GM20000 (cell line): ENCODE data around the gene PLP2.
A peak's percentile ranks its signal among the peaks of the same experiment; 100 is the strongest.
"Not testable (repeated sequence)": the region's sequence is repeated elsewhere in the genome, so short reads cannot be mapped to it uniquely, and the experiment has no call there.

Source experiments
- DNase-seq: peaks from one replicate; pipeline ENCODE4 v3.0.0; 2012; ENCODE audit warnings: low spot score
- TF ChIP-seq, protein P1 (sequence below): IDR thresholded peaks from 2 replicates; pipeline ENCODE4 v1.5.1; 2012; ENCODE audit warnings: mild to moderate bottlenecking, control low read depth; ENCODE audit errors: extremely low read depth, missing control alignments

PLP2 gene

DNA sequence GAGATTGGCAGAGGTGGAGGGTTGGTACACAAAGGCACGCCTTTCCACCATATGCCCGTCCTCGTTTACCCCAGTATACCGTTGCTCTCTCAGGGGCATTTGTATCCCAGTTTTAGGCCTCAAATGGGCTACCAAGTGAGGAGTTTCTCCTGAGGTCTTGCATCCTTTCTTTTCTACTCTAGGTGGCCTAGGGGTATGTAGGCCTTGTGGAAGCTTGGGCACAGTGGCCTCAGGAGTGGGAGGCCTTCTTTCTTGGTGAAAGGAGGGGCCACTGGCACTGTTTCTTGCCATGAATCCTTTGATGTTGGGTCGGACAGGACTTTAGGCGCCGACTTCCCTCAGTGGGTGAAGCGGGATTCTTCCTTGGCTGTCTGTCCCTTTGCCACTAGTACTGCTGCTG is 24.4 kb upstream of the PLP2 start:
- TF ChIP-seq, protein P1, sequence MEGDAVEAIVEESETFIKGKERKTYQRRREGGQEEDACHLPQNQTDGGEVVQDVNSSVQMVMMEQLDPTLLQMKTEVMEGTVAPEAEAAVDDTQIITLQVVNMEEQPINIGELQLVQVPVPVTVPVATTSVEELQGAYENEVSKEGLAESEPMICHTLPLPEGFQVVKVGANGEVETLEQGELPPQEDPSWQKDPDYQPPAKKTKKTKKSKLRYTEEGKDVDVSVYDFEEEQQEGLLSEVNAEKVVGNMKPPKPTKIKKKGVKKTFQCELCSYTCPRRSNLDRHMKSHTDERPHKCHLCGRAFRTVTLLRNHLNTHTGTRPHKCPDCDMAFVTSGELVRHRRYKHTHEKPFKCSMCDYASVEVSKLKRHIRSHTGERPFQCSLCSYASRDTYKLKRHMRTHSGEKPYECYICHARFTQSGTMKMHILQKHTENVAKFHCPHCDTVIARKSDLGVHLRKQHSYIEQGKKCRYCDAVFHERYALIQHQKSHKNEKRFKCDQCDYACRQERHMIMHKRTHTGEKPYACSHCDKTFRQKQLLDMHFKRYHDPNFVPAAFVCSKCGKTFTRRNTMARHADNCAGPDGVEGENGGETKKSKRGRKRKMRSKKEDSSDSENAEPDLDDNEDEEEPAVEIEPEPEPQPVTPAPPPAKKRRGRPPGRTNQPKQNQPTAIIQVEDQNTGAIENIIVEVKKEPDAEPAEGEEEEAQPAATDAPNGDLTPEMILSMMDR, result no peak
- no peak for DNase-seq

DNA sequence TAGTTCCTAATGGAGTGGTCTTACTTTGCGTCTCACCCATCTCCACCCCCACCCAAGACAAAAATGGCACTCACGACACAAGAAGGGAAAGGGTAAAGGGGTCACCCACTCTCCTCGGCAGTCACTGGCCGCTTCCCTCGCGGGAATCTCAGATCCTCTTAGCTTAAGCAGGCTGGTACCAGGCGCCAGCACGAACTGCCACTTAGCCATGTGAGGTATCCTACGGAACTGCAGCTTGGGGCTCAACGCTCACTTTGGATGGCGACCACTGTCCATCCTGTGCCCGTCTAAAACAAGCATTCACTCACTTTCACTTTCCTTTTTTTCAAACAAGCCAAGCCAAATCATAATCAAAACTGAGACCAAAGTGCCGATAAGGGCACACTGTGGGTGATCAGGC is 23.8 kb upstream of the PLP2 start:
- DNase-seq, result no peak
- TF ChIP-seq, protein P1, result no peak

DNA sequence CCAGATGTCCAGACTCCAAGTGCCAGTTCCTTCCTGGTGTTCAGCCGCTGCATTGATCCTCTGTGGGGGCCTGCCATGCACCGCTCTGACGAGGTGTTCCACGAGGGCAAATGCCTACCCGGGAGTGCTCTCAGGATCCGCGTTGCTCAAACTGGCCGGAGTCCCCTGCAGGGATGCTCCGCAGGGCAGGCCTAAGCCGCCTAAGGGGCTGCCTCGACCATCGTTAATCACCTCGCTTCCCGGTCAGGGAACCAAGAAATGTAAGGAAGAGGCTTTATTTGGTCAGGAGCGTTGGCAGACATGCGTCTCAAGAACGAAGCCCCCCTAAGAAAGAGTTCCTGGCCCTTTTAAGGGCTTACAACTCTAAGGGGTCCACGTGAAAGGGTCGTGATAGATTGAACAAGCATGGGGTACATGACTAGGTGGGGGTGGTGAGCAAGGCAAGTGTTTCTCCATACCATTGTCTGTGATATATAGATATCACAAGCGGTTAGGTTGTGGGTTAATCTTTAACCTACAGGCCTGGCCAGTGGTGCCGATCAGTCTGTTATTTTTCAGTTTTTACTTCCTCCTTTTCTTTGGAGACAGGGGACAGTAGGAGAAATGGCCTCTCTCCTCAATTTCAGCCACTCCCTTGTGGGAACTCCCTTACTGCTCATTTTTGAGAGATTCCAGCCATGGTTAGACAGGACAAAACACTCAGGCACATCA is 23.2 kb upstream of the PLP2 start:
- not testable (repeated sequence) for DNase-seq

DNA sequence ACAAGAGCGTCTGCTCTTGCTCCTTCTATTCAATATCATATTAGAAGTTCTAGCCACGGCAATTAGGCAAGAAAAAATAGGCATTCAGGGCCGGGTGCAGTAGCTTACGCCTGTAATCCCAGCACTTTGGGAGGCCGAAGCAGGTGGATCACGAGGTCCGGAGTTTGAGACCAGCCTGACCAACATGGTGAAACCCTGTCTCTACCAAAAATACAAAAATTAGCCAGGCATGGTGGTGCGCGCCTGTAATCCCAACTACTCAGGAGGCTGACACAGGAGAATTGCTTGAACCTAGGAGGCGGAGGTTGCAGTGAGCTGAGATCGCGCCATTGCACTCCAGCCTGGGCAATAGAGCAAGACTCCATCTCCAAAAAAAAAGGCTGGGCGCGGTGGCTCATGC is 22.4 kb upstream of the PLP2 start:
- DNase-seq, result not testable (repeated sequence)

DNA sequence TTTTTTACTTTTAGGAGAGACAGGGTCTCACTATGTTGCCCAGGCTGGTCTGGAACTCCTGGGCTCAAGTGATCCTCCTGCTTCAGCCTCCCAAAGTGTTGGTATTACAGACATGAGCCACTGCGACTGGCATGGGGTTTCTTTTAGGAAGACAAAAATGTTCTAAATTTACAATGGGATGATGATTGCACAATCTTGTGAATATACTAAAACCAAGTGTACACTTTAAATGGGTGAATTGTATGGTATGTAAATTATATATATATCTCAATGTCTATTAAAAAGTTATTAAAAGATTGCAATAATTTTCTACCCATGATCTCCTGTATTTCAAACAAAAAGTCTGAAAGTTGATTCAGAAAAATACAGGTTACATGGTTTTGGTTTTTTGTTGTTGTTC is 18.2 kb upstream of the PLP2 start:
- TF ChIP-seq, protein P1, result no peak
- DNase-seq, result no peak

DNA sequence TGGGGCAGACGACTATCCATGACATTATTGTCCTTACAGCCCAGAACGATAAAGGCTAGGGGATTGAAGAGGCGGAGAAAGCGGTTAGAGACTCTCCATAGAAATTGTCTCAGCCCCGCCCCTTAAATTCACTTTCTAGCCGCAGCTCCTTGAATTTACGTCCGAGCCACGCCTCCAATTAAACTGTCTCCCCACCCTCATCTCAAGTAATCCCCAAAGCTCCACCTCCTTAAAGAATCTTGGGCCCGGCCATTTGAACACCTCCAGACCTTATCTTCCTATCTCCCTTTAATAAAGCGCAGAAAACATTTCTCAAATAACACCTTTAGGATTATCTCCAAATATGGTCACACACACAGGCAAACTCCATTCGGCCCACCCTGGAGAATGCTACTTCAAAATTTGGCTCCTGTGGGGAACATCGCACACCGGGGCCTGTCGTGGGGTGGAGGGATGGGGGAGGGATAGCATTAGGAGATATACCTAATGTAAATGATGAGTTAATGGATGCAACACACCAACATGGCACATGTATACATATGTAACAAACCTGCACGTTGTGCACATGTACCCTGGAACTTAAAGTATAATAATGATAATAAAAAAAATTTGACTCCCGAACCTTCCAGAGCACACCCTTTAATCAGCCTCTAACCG is 16.3 kb upstream of the PLP2 start:
- TF ChIP-seq, protein P1, result no peak
- DNase-seq, result peak; percentile 47

DNA sequence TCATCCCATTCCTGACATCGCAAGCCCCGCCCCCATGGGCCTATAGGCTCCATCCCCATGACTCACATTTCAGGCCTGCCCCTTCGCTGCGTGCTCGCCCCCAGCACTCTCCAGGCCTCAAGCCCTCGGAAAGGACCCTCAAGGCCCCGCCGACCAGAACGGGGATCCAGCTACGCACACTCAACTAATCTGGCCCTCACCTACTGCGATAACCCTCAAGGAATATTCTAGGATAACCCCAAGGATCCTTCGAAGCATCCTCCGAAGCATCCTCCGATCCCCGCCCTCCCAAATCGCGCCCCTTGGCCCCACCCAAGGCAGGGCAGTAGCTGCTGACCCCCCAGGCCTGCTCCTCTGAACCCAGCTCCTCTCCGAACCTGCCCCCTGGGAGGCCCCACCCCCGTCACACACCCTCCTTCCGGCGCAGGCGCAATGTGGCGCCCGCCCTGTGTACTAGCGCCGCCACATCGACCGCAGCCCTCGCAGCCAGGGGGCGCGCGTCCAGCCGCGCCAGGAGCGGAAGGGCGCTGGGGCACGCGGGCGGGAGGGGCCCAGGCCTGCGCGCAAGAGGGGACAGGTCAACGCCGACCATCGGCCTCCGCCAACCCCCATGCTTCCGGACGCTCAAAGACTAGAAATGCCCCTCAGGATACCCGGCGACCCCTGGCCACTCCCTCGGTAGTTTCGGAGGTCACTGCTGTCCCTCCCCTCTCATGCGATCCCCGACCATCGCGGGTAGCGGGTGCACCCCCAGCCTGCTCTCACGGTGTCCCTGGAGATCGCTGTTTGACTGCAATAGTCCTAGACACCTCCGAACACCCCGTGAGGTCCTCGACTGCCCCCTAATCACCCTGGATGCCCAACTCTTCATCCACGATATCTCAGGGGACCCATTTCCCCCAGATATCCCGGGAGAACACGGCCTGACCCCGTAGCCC is 15.5 kb upstream of the PLP2 start:
- peak; percentile 87 for DNase-seq
- TF ChIP-seq, protein P1, result peak; percentile 53

DNA sequence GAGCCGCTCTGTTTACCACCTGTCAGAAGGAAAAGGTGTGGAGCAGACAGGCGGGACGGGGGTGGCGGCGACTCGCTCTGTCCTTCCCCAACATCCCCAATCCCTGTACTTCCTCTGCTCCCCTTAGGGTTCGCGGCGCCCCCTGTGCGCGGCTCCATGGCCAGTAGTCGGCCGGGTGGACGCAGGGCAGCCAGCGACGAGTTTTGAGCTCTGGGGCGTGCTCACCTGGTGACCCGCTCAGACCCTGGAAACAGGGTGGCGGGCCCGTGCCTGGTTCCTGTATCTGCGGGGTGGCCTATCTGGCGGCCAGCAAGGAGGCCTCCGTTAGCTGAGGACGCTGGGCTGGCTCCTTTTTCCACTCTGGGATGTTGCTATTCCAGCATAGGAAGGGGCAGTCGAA is 14.5 kb upstream of the PLP2 start:
- TF ChIP-seq, protein P1, result no peak
- no peak for DNase-seq
